Peyer's patch (tissue), 4 donors: ENCODE results near the gene RHOG.

Source experiments
- CTCF ChIP-seq, 6 experiments: fragments of 450-650 bp in 4 of 6; fragments of 200-600 bp in 2 of 6; sonication (generic) in 1 of 6; IDR thresholded peaks; one replicate each; pipeline ENCODE4 v1.5.1; 2017 to 2019; ENCODE audit warnings: antibody characterized with exemption in 6 of 6, mild to moderate bottlenecking in 3 of 6, moderate library complexity in 1 of 6
- POLR2A ChIP-seq, 2 donors: fragments of 450-650 bp; IDR thresholded peaks; one replicate each; pipeline ENCODE4 v1.5.1; 2017; ENCODE audit warnings: antibody characterized with exemption in 2 of 2, mild to moderate bottlenecking in 2 of 2, moderate library complexity in 2 of 2

GRCh38 chr11:3823303-3823702 is 17.5 kb downstream of the RHOG start:
- TF ChIP-seq CTCF (IDR thresholded peaks at IDR 0.05) (no peak), POLR2A (IDR thresholded peaks at IDR 0.05) (no peak)
